Suprapubic skin (tissue), 4 donors: ENCODE results near the gene TSPAN32.

ENCODE experiments used
- EP300 ChIP-seq: sonication (generic); formaldehyde crosslinking; IDR thresholded peaks from one replicate; pipeline ENCODE4 v1.6.1; 2017; ENCODE audit warnings: antibody characterized with exemption
- POLR2A ChIP-seq, 2 donors: fragments of 450-650 bp; IDR thresholded peaks; one replicate each; pipeline ENCODE4 v1.6.1; 2017; ENCODE audit warnings: antibody characterized with exemption in 2 of 2, mild to moderate bottlenecking in 2 of 2, moderate library complexity in 2 of 2
- POLR2AphosphoS5 ChIP-seq, 3 donors: sonication (generic); formaldehyde crosslinking; IDR thresholded peaks; one replicate each; pipeline ENCODE4 v1.6.1; 2017; ENCODE audit warnings: antibody characterized with exemption in 3 of 3
- TF ChIP-seq, protein P1 (sequence below), 2 donors: fragments of 200-600 bp in 1 of 2; fragments of 450-650 bp in 1 of 2; sonication (generic) in 1 of 2; IDR thresholded peaks; one replicate each; pipeline ENCODE4 v1.5.1; 2016 to 2019; ENCODE audit warnings: antibody characterized with exemption in 2 of 2, mild to moderate bottlenecking in 1 of 2, moderate library complexity in 1 of 2

DNA sequence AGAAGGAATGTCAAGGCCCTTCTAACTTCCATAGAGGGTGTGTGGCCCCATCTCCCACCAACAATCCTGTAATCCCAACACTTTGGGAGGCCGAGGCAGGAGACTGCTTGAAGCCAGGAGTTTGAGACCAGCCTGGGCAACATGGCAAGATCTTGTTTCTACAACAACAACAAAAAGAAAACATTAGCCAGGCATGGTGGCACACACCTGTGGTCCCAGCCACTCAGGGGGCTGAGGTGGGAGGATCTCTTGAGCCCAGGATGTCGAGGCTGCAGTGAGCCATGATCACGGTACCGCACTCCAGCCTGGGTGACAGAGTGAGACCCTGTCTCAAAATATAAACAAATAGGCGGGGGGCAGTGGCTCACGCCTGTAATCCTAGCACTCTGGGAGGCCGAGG lies 16.9 kb downstream of the TSPAN32 start:
- TF ChIP-seq, protein P1, sequence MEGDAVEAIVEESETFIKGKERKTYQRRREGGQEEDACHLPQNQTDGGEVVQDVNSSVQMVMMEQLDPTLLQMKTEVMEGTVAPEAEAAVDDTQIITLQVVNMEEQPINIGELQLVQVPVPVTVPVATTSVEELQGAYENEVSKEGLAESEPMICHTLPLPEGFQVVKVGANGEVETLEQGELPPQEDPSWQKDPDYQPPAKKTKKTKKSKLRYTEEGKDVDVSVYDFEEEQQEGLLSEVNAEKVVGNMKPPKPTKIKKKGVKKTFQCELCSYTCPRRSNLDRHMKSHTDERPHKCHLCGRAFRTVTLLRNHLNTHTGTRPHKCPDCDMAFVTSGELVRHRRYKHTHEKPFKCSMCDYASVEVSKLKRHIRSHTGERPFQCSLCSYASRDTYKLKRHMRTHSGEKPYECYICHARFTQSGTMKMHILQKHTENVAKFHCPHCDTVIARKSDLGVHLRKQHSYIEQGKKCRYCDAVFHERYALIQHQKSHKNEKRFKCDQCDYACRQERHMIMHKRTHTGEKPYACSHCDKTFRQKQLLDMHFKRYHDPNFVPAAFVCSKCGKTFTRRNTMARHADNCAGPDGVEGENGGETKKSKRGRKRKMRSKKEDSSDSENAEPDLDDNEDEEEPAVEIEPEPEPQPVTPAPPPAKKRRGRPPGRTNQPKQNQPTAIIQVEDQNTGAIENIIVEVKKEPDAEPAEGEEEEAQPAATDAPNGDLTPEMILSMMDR (IDR thresholded peaks at IDR 0.05) = no peak
- TF ChIP-seq POLR2AphosphoS5 (IDR thresholded peaks at IDR 0.05) (no peak), EP300 (no peak), POLR2A (IDR thresholded peaks at IDR 0.05) (no peak)
